Nephron (organoid): ENCODE results near the gene SLCO3A1.

Experiments used
- H3K27ac Mint-ChIP-seq, 3 experiments: 2 replicates each; pipeline ENCODE4 v1.8.0; 2020; ENCODE audit warnings: mixed read lengths in 3 of 3, mild to moderate bottlenecking in 2 of 3, moderate library complexity in 1 of 3
- H3K27me3 Mint-ChIP-seq: 2 replicates; pipeline ENCODE4 v1.8.0; 2021; ENCODE audit warnings: low read depth, mild to moderate bottlenecking, moderate library complexity, mixed read lengths
- H3K36me3 Mint-ChIP-seq: 2 replicates; pipeline ENCODE4 v1.8.0; 2020; ENCODE audit warnings: low read depth, mixed read lengths
- H3K4me1 Mint-ChIP-seq: 2 replicates; pipeline ENCODE4 v1.8.0; 2020; ENCODE audit warnings: mixed read lengths
- H3K4me3 Mint-ChIP-seq, 3 experiments: 2 replicates each; pipeline ENCODE4 v1.8.0; 2020; ENCODE audit warnings: mild to moderate bottlenecking in 3 of 3, mixed read lengths in 3 of 3, moderate library complexity in 2 of 3
- H3K9me3 Mint-ChIP-seq: 2 replicates; pipeline ENCODE4 v1.8.0; 2020; ENCODE audit warnings: mixed read lengths
- CTCF ChIP-seq, 3 experiments: fragments of 200-600 bp; sonication (generic); IDR thresholded peaks; one replicate each; pipeline ENCODE4 v1.5.0; 2021; ENCODE audit warnings: antibody characterized with exemption in 3 of 3; ENCODE audit not compliant: unreplicated experiment in 3 of 3

The SLCO3A1 gene

GRCh38 chr15:91908391-91908790, 54.9 kb downstream of the SLCO3A1 start:
- Mint-ChIP-seq H3K36me3 (peaks cover 4% of the 10 kb centered on the region), H3K4me3 (no peak overlapping the region), H3K27ac (no peak overlapping the region), H3K4me1 (peaks cover 6% of the 10 kb centered on the region), H3K27me3 (peaks cover 12% of the 10 kb centered on the region), H3K9me3 (peaks cover 2% of the 10 kb centered on the region)
- no peak for TF ChIP-seq CTCF (IDR thresholded peaks at IDR 0.05; ENCODE audit: unreplicated experiment in 3 of 3)

- peaks cover 6% of the 10 kb centered on the region for H3K4me1 Mint-ChIP-seq
- no peak overlapping the region for H3K27ac Mint-ChIP-seq
- H3K36me3 Mint-ChIP-seq, result no peaks in the 10 kb centered on the region
- H3K27me3 Mint-ChIP-seq, result peaks cover 12% of the 10 kb centered on the region
- no peak overlapping the region for H3K4me3 Mint-ChIP-seq
- no peak for TF ChIP-seq CTCF (IDR thresholded peaks at IDR 0.05; ENCODE audit: unreplicated experiment in 3 of 3)
- H3K9me3 Mint-ChIP-seq, result no peaks in the 10 kb centered on the region
Measured at GRCh38 chr15:91909111-91909510, 55.6 kb downstream of the SLCO3A1 start.

GRCh38 chr15:91909574-91909973, 56.1 kb downstream of the SLCO3A1 start:
- Mint-ChIP-seq H3K27ac (no peak overlapping the region), H3K36me3 (no peaks in the 10 kb centered on the region), H3K4me3 (no peak overlapping the region), H3K9me3 (no peaks in the 10 kb centered on the region), H3K4me1 (peaks cover 6% of the 10 kb centered on the region), H3K27me3 (peaks cover 12% of the 10 kb centered on the region)
- TF ChIP-seq CTCF (IDR thresholded peaks at IDR 0.05; ENCODE audit: unreplicated experiment in 3 of 3), result no peak

- Mint-ChIP-seq H3K4me3 (no peak overlapping the region), H3K27me3 (peaks cover 12% of the 10 kb centered on the region), H3K4me1 (peaks cover 13% of the 10 kb centered on the region), H3K9me3 (no peaks in the 10 kb centered on the region), H3K36me3 (no peaks in the 10 kb centered on the region), H3K27ac (no peak overlapping the region)
- TF ChIP-seq CTCF (IDR thresholded peaks at IDR 0.05; ENCODE audit: unreplicated experiment in 3 of 3), result no peak
Measured at GRCh38 chr15:91911844-91912243, 58.3 kb downstream of the SLCO3A1 start.

- peaks cover 12% of the 10 kb centered on the region for H3K27me3 Mint-ChIP-seq
- TF ChIP-seq CTCF (IDR thresholded peaks at IDR 0.05; ENCODE audit: unreplicated experiment in 3 of 3), result no peak
- peaks cover 13% of the 10 kb centered on the region for H3K4me1 Mint-ChIP-seq
- no peak overlapping the region for H3K4me3 Mint-ChIP-seq
- H3K27ac Mint-ChIP-seq, result no peak overlapping the region
- no peaks in the 10 kb centered on the region for H3K9me3 Mint-ChIP-seq
- no peaks in the 10 kb centered on the region for H3K36me3 Mint-ChIP-seq
Measured at GRCh38 chr15:91912336-91912735, 58.8 kb downstream of the SLCO3A1 start.

GRCh38 chr15:91913560-91913959, 60.1 kb downstream of the SLCO3A1 start:
- Mint-ChIP-seq H3K4me3 (no peak overlapping the region), H3K4me1 (peaks cover 13% of the 10 kb centered on the region), H3K27me3 (peaks cover 12% of the 10 kb centered on the region), H3K27ac (no peak overlapping the region), H3K9me3 (no peaks in the 10 kb centered on the region), H3K36me3 (no peaks in the 10 kb centered on the region)
- TF ChIP-seq CTCF (IDR thresholded peaks at IDR 0.05; ENCODE audit: unreplicated experiment in 3 of 3), result no peak
